ENCODE results near the gene CHMP6.

DNA sequence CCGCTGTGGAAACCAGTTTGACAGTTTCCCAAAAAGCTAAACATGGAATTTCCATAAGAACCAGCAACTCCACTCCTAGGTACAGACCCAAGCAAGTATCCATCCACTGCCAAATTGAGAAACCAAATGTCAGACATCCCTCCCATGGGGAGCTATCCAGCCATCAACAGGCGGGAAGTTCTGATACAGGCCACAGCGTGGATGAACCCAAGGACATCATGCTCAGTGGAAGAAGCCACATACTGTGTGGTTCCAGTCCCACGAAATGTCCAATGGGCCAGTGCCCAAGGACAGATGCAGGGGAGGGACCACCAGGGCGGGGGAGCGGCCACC, 30.7 kb downstream of the CHMP6 start:
- TF ChIP-seq, protein P1, sequence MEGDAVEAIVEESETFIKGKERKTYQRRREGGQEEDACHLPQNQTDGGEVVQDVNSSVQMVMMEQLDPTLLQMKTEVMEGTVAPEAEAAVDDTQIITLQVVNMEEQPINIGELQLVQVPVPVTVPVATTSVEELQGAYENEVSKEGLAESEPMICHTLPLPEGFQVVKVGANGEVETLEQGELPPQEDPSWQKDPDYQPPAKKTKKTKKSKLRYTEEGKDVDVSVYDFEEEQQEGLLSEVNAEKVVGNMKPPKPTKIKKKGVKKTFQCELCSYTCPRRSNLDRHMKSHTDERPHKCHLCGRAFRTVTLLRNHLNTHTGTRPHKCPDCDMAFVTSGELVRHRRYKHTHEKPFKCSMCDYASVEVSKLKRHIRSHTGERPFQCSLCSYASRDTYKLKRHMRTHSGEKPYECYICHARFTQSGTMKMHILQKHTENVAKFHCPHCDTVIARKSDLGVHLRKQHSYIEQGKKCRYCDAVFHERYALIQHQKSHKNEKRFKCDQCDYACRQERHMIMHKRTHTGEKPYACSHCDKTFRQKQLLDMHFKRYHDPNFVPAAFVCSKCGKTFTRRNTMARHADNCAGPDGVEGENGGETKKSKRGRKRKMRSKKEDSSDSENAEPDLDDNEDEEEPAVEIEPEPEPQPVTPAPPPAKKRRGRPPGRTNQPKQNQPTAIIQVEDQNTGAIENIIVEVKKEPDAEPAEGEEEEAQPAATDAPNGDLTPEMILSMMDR (IDR thresholded peaks at IDR 0.05), result no peak
- TF ChIP-seq POLR2A (IDR thresholded peaks at IDR 0.05), result no peak

Measured in breast epithelium (tissue), 3 donors.